ENCODE results near the gene TMEM165.

DNA sequence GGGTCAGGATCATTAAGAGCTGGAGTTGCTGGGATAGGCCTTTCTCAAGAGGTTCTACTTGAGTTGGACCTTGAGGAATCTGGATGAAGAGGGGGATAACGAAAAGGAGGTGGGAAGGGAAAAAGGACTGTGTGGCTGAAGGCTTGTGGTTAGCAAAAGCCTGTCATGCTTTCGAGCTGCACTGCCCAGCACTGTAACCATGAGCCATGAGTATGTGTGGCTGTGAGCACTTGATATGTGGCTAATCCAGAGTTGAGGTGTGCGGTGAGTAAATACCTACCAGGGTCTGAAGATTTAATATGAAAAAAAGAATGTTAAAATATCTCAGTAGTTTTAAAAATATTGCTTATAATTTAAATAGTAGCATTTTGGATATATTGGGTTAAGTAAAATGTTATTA, 11.4 kb downstream of the TMEM165 start:
- no peak for TF ChIP-seq POLR2A (IDR thresholded peaks at IDR 0.05)
- TF ChIP-seq, protein P1, sequence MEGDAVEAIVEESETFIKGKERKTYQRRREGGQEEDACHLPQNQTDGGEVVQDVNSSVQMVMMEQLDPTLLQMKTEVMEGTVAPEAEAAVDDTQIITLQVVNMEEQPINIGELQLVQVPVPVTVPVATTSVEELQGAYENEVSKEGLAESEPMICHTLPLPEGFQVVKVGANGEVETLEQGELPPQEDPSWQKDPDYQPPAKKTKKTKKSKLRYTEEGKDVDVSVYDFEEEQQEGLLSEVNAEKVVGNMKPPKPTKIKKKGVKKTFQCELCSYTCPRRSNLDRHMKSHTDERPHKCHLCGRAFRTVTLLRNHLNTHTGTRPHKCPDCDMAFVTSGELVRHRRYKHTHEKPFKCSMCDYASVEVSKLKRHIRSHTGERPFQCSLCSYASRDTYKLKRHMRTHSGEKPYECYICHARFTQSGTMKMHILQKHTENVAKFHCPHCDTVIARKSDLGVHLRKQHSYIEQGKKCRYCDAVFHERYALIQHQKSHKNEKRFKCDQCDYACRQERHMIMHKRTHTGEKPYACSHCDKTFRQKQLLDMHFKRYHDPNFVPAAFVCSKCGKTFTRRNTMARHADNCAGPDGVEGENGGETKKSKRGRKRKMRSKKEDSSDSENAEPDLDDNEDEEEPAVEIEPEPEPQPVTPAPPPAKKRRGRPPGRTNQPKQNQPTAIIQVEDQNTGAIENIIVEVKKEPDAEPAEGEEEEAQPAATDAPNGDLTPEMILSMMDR (IDR thresholded peaks at IDR 0.05): no peak
